A549 (cell line): ENCODE data around the gene ZSCAN2. TPM values are rescaled to one million over a fixed set of nuclear protein-coding genes. Genes with fewer than 3 reads are reported as not detected.
A peak's percentile ranks its signal among the peaks of the same experiment; 100 is the strongest.

Experiments
- ATAC-seq, 2 experiments: fragments of 200-7000 bp in 1 of 2; fragments of >200 bp in 1 of 2; cut with Nextera tagmentation in 1 of 2; cut with Tn5 transposase in 1 of 2; 3 replicates each; pipeline versions ENCODE4 v1.8.0 to v1.9.1; 2018 to 2020; ENCODE audit warnings: mild to moderate bottlenecking in 1 of 2, moderate library complexity in 1 of 2
- CTCF ChIA-PET: fragments of 300-600 bp; sonication (Branson Sonifier 250); formaldehyde crosslinking; extraction: SDS; loops from one replicate; lab custom pipeline; 2021; ENCODE audit warnings: antibody characterized with exemption, inconsistent platforms; lab: Yijun Ruan, JAX
- POLR2A ChIA-PET: fragments of 350-600 bp; formaldehyde crosslinking; extraction: SDS; loops from one replicate; lab custom pipeline; 2021; ENCODE audit warnings: antibody characterized with exemption, inconsistent platforms; lab: Yijun Ruan, JAX
- DNase-seq, 2 experiments: peaks; one replicate each; pipeline versions ENCODE4 v3.0.0 to v3.0.0-alpha.2; 2011 to 2016; ENCODE audit warnings: low read depth in 1 of 2, low spot score in 1 of 2
- FAIRE-seq: peaks from 2 replicates; lab custom pipeline; 2011; peaks lifted over from hg19 to GRCh38; lab: Jason Lieb, UNC
- H3K27ac ChIP-seq, 2 experiments: fragments of >200 bp; sonication (Bioruptor Twin); formaldehyde crosslinking; 3 replicates each; pipeline ENCODE4 v1.5.1; 2016 to 2017
- H3K4me1 ChIP-seq: fragments of >200 bp; sonication (Bioruptor Twin); formaldehyde crosslinking; 3 replicates; pipeline ENCODE4 v1.6.1; 2016
- H3K4me2 ChIP-seq: fragments of >200 bp; sonication (Bioruptor Twin); formaldehyde crosslinking; 3 replicates; pipeline ENCODE4 v1.6.1; 2016
- H3K4me3 ChIP-seq: fragments of >200 bp; sonication (Bioruptor Twin); formaldehyde crosslinking; 3 replicates; pipeline ENCODE4 v1.5.1; 2016
- H3K9me3 ChIP-seq: fragments of >200 bp; sonication (Bioruptor Twin); formaldehyde crosslinking; 3 replicates; pipeline ENCODE4 v1.6.1; 2016
- BHLHE40 ChIP-seq: IDR thresholded peaks from 2 replicates; pipeline ENCODE4 v1.6.1; 2012; ENCODE audit warnings: low read depth, low read length, inconsistent platforms
- FOSB ChIP-seq: fragments of 250-450 bp; sonication (Bioruptor Pico); IDR thresholded peaks from 2 replicates; pipeline ENCODE4 v1.5.0; 2020; ENCODE audit warnings: mild to moderate bottlenecking, moderate library complexity
- GATA3 ChIP-seq: IDR thresholded peaks from 2 replicates; pipeline ENCODE4 v1.6.1; 2012; ENCODE audit warnings: borderline replicate concordance
- HDAC2 ChIP-seq: fragments of 200-600 bp; sonication (generic); IDR thresholded peaks from 2 replicates; pipeline ENCODE4 v1.6.1; 2016
- HEYL ChIP-seq: fragments of 250-450 bp; sonication (Bioruptor Pico); IDR thresholded peaks from 2 replicates; pipeline ENCODE4 v1.8.0; 2021; ENCODE audit warnings: mild to moderate bottlenecking, moderate library complexity
- HOXB13 ChIP-seq: fragments of 250-450 bp; sonication (Bioruptor Pico); IDR thresholded peaks from 2 replicates; pipeline ENCODE4 v1.5.0; 2020; ENCODE audit warnings: low read depth, mild to moderate bottlenecking, moderate library complexity
- MAZ ChIP-seq: fragments of 150-350 bp; IDR thresholded peaks from 2 replicates; pipeline ENCODE4 v1.6.1; 2014; ENCODE audit warnings: antibody characterized with exemption, low read depth, low read length, borderline replicate concordance
- MYC ChIP-seq: IDR thresholded peaks from 2 replicates; pipeline ENCODE4 v1.6.1; 2012; ENCODE audit warnings: mild to moderate bottlenecking, inconsistent platforms, low read length, improper control_type of control experiment, borderline replicate concordance
- NR3C1 ChIP-seq: fragments of >200 bp; sonication (Bioruptor Twin); formaldehyde crosslinking; IDR thresholded peaks from 3 replicates; pipeline ENCODE4 v1.6.1; 2017
- POLR2AphosphoS2 ChIP-seq: conservative IDR thresholded peaks from 2 replicates; pipeline ENCODE4 v1.6.1; 2012; ENCODE audit warnings: low read length, improper control_type of control experiment, inconsistent platforms
- RARB ChIP-seq: fragments of 250-450 bp; sonication (Bioruptor Pico); IDR thresholded peaks from 2 replicates; pipeline ENCODE4 v1.8.0; 2021; ENCODE audit warnings: mild to moderate bottlenecking, moderate library complexity
- RNF2 ChIP-seq: fragments of 200-600 bp; sonication (generic); IDR thresholded peaks from 2 replicates; pipeline ENCODE4 v1.6.1; 2016; ENCODE audit warnings: low read depth, mild to moderate bottlenecking, antibody characterized with exemption, moderate library complexity, borderline replicate concordance
- WGBS: methylation state at CpG from one replicate; pipeline ENCODE4 v1.1.6; 2017; ENCODE audit errors: missing lambda C conversion rate; 5-methylcytosine and 5-hydroxymethylcytosine counted together
- polyA plus RNA-seq, 4 experiments: library from polyadenylated mRNA; depleted of rRNA in 3 of 4; stranded (reverse); fragments of >200 nt; fragmentation: RNase III in 1 of 4; extraction: RNeasy Plus Mini Kit Qiagen cat#74134 plus additional on column Dnase treatment in 1 of 4; gene quantifications; 2 replicates in 3 of 4; 3 replicates in 1 of 4; pipeline ENCODE4 v1.2.3, GENCODE V29; 2011 to 2017
- TF ChIP-seq, protein P1 (sequence below): IDR thresholded peaks from 2 replicates; pipeline ENCODE4 v1.6.1; 2012; ENCODE audit warnings: low read depth, borderline replicate concordance
- TF ChIP-seq, protein P2 (sequence below): fragments of >200 bp; sonication (Bioruptor Twin); formaldehyde crosslinking; IDR thresholded peaks from 3 replicates; pipeline ENCODE4 v1.6.1; 2016
- TF ChIP-seq, protein P3 (sequence below): fragments of >200 bp; sonication (Bioruptor Twin); formaldehyde crosslinking; IDR thresholded peaks from 3 replicates; pipeline ENCODE4 v1.5.1; 2016
- TF ChIP-seq, protein P4 (sequence below): IDR thresholded peaks from 2 replicates; pipeline ENCODE4 v1.6.1; 2012
- TF ChIP-seq, protein P5 (sequence below): fragments of 450-650 bp; IDR thresholded peaks from 2 replicates; pipeline ENCODE4 v1.6.1; 2014; ENCODE audit warnings: antibody characterized with exemption

The ZSCAN2 gene
- polyA plus RNA-seq, 2 of the 4 experiments (the other 2 are of a cell fraction) = 16.5 to 17.5 TPM

DNA sequence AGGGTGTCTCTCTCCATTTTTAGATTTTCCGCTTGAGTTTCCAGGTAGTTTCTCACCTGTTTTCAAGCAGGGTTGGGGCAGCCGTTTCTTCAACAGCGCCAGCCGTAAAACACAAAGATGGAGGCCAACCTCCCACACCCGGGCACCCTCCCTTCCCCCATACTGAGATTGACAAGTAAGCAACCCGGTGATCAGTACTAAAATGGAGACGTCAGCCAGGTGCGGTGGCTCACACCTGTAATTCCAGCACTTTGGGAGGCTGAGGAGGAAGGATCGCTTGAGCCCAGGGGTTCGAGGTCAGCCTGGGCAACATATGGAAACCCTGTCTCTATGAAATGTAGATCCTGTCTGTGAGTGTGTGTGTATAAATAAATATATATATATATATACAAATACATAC is 903 bp upstream of the ZSCAN2 start:
- H3K4me3 ChIP-seq = peak overlapping the region; percentile 72
- TF ChIP-seq HEYL (no peak), HOXB13 (no peak), POLR2AphosphoS2 (no peak), BHLHE40 (no peak), RNF2 (no peak), FOSB (no peak), HDAC2 (no peak)
- TF ChIP-seq, protein P1, sequence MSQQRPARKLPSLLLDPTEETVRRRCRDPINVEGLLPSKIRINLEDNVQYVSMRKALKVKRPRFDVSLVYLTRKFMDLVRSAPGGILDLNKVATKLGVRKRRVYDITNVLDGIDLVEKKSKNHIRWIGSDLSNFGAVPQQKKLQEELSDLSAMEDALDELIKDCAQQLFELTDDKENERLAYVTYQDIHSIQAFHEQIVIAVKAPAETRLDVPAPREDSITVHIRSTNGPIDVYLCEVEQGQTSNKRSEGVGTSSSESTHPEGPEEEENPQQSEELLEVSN = no peak
- TF ChIP-seq, protein P2, sequence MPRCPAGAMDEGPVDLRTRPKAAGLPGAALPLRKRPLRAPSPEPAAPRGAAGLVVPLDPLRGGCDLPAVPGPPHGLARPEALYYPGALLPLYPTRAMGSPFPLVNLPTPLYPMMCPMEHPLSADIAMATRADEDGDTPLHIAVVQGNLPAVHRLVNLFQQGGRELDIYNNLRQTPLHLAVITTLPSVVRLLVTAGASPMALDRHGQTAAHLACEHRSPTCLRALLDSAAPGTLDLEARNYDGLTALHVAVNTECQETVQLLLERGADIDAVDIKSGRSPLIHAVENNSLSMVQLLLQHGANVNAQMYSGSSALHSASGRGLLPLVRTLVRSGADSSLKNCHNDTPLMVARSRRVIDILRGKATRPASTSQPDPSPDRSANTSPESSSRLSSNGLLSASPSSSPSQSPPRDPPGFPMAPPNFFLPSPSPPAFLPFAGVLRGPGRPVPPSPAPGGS = no peak
- TF ChIP-seq, protein P3, sequence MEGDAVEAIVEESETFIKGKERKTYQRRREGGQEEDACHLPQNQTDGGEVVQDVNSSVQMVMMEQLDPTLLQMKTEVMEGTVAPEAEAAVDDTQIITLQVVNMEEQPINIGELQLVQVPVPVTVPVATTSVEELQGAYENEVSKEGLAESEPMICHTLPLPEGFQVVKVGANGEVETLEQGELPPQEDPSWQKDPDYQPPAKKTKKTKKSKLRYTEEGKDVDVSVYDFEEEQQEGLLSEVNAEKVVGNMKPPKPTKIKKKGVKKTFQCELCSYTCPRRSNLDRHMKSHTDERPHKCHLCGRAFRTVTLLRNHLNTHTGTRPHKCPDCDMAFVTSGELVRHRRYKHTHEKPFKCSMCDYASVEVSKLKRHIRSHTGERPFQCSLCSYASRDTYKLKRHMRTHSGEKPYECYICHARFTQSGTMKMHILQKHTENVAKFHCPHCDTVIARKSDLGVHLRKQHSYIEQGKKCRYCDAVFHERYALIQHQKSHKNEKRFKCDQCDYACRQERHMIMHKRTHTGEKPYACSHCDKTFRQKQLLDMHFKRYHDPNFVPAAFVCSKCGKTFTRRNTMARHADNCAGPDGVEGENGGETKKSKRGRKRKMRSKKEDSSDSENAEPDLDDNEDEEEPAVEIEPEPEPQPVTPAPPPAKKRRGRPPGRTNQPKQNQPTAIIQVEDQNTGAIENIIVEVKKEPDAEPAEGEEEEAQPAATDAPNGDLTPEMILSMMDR = no peak
- TF ChIP-seq, protein P4, sequence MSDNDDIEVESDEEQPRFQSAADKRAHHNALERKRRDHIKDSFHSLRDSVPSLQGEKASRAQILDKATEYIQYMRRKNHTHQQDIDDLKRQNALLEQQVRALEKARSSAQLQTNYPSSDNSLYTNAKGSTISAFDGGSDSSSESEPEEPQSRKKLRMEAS = no peak
- TF ChIP-seq, all 56 proteins: peak for 0
- peaks cover 15% of the 10 kb centered on the region; the same call in 2 of the 3 replicates for H3K4me1 ChIP-seq
- no peak for DNase-seq
- peak overlapping the region in 1 of 2 experiments; percentile 48; a peak in 1 of 6 replicates for H3K27ac ChIP-seq
- FAIRE-seq = no peak
- WGBS = 17% methylated on average over 10 of the region's 10 CpGs
- H3K9me3 ChIP-seq = no peaks in the 10 kb centered on the region
- ChIA-PET POLR2A (interaction anchor here (0.5 to 2.1 kb wide), 5 partner anchors 10 to 381 kb away, joined by 3 to 16 read pairs (median 5); partner anchors contain the start of gene WDR73), CTCF (interaction anchor here (0.7 to 4.2 kb wide), 36 partner anchors 9 to 587 kb away, joined by 3 to 57 read pairs (median 4); no protein-coding TSS in a partner anchor)
- peak overlapping the region; percentile 76 for H3K4me2 ChIP-seq
- ATAC-seq = no peak

DNA sequence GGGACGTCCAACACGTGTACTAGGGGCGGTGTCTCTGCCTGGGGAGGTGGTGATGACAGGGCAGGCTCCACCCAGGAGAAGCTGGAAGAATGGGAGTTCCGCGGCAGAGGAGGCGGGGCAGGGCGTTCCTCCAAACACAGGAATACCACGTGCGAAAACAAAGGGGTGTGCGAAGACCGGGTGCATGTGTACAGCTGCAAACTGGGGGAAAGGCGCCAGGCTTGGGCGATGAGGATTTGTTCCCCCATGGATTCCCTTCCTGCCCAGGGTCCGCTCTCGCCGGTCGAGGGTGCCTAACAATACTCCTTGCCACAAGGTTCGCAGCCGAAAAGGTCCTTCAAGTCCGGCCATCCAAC is 500 bp upstream of the ZSCAN2 start:
- ChIA-PET POLR2A (interaction anchor here (0.5 to 2.1 kb wide), 5 partner anchors 11 to 380 kb away, joined by 3 to 16 read pairs (median 5); partner anchors contain the start of gene WDR73), CTCF (interaction anchor here (0.9 to 4.2 kb wide), 13 partner anchors 9 to 568 kb away, joined by 3 to 57 read pairs (median 5); no protein-coding TSS in a partner anchor)
- TF ChIP-seq MYC = peak; percentile 86
- 0 out of 2 replicates have a peak, but pooled peaks have one; percentile 39 for TF ChIP-seq RARB
- no peak for TF ChIP-seq NR3C1
- TF ChIP-seq GATA3 = peak; percentile 38; the same call in 1 of the 2 replicates
- 0 out of 2 replicates have a peak, but pooled peaks have one; percentile 55 for TF ChIP-seq HDAC2
- TF ChIP-seq, protein P1 = peak; percentile 97
- TF ChIP-seq MAZ = no peak
- TF ChIP-seq, protein P4 = peak; percentile 99
- TF ChIP-seq, protein P5, sequence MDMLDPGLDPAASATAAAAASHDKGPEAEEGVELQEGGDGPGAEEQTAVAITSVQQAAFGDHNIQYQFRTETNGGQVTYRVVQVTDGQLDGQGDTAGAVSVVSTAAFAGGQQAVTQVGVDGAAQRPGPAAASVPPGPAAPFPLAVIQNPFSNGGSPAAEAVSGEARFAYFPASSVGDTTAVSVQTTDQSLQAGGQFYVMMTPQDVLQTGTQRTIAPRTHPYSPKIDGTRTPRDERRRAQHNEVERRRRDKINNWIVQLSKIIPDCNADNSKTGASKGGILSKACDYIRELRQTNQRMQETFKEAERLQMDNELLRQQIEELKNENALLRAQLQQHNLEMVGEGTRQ = peak; percentile 69
- FAIRE-seq = no peak
- peaks cover 19% of the 10 kb centered on the region; the same call in 2 of the 3 replicates for H3K4me1 ChIP-seq
- peak; percentile 89 for ATAC-seq
- peak overlapping the region; percentile 72 for H3K4me3 ChIP-seq
- 1% methylated on average over 20 of the region's 20 CpGs for WGBS
- peak; percentile 92 to 96 for DNase-seq
- no peaks in the 10 kb centered on the region for H3K9me3 ChIP-seq
- H3K27ac ChIP-seq = peak overlapping the region in 1 of 2 experiments; percentile 88; a peak in 2 of 6 replicates
- peak overlapping the region; percentile 76 for H3K4me2 ChIP-seq
